Muscle of arm (tissue), 12 donors: ENCODE results near the gene USH2A. TPM values are rescaled to one million over a fixed set of nuclear protein-coding genes. Genes with fewer than 3 reads are reported as not detected.
A peak's percentile ranks its signal among the peaks of the same experiment; 100 is the strongest.

Experiments used
- DNase-seq: peaks from one replicate; pipeline ENCODE4 v3.0.0-alpha.2; 2013
- polyA plus RNA-seq, 12 donors: library from polyadenylated mRNA; unstranded; fragments of 120-200 nt; gene quantifications; one replicate each; pipeline ENCODE4 v1.2.1, GENCODE V29; 2013; ENCODE audit not compliant: insufficient read length in 12 of 12

USH2A gene
- polyA plus RNA-seq, 12 donors: 0.04 to 0.19 (median 0.08) TPM; not detected in 2

- DNase-seq: no peak
These were observed 133.2 kb downstream of the USH2A start for GRCh38 chr1:216290074-216290473.

- no peak for DNase-seq
These were observed 138.2 kb downstream of the USH2A start for GRCh38 chr1:216285052-216285451.

DNA sequence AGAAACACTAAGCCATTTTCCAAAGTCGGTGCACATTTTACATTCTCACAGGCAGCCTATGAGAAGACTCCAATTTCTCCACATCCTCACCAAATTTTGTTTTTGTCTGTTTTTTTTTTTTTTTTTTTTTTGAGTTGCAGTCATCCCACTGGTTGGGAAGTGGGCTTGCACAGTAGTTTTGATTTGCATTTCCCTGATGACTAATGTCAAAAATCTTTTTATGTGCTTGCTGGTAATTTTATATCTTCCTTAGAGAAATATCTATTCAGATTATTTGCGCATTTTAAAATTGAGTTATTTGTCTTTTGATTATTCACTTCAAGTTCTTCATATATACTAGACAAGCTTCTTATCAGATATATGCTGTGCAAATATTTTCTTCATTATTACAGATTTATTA, 141.5 kb downstream of the USH2A start:
- DNase-seq: no peak

GRCh38 chr1:216270086-216270773, 153.0 kb downstream of the USH2A start:
- DNase-seq: no peak

- DNase-seq: no peak
These were observed 161.6 kb downstream of the USH2A start for GRCh38 chr1:216261631-216262030.

GRCh38 chr1:216258856-216259255, 164.4 kb downstream of the USH2A start:
- no peak for DNase-seq

DNA sequence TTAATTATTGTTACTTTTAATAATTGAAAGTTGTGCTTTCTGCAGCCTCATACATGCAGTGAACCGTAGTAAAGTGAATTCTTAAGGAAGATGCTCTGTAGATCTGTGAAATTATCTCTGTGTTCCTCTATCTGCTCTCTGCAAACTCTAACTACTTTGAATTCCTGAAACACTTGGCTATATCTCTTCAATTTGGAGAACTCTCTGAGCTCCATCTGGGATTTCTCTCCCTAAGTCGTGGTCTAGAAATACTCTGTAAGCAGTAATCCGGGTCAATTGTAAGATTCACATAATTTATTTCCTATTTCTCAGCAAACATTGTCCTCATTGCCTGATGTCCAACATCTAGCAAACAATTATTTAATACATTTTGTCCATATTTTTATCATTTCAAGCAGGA, 164.9 kb downstream of the USH2A start:
- no peak for DNase-seq

- DNase-seq: no peak
These were observed 172.4 kb downstream of the USH2A start for GRCh38 chr1:216250861-216251260.

- DNase-seq: no peak
These were observed 174.6 kb downstream of the USH2A start for GRCh38 chr1:216248628-216249027.

- DNase-seq: no peak
These were observed 175.3 kb downstream of the USH2A start for GRCh38 chr1:216247937-216248336.

DNA sequence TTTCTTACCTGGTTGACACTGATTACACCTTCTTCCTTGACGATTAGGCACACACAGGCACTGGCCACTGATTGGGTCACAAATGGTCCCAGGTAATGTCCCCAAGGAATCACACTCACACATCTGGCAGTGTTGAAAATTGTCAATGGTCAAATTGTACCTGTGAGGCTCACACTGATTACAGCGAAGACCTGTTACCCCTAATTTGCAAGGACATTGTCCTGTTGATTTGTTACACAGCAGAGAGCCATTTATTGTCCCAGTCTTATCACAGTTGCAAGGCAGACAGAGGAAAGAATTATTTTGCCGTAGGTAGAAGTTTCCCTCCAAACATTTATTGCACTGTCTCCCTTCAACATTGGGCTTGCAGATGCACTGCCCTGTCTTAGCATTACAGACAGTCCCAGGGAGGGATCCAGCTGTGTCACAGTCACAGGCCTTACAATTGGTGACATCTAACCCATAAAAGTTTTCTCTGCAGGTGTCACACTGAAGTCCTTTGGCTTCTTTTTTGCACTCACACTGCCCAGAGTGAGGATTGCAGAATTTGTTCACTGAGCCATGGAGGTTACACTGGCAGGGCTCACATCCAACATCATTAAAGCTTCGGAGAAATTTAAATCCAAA, 176.6 kb downstream of the USH2A start:
- no peak for DNase-seq

- no peak for DNase-seq
These were observed 184.4 kb downstream of the USH2A start for GRCh38 chr1:216238844-216239243.

- no peak for DNase-seq
These were observed 185.2 kb downstream of the USH2A start for GRCh38 chr1:216237927-216238542.

- DNase-seq: no peak
These were observed 199.0 kb downstream of the USH2A start for GRCh38 chr1:216224233-216224632.

- DNase-seq: no peak
These were observed 199.8 kb downstream of the USH2A start for GRCh38 chr1:216223486-216223885.

GRCh38 chr1:216222288-216222687, 201.0 kb downstream of the USH2A start:
- DNase-seq: no peak

GRCh38 chr1:216221260-216221700, 202.0 kb downstream of the USH2A start:
- peak; percentile 86 for DNase-seq

- no peak for DNase-seq
These were observed 206.9 kb downstream of the USH2A start for GRCh38 chr1:216216305-216216704.

DNA sequence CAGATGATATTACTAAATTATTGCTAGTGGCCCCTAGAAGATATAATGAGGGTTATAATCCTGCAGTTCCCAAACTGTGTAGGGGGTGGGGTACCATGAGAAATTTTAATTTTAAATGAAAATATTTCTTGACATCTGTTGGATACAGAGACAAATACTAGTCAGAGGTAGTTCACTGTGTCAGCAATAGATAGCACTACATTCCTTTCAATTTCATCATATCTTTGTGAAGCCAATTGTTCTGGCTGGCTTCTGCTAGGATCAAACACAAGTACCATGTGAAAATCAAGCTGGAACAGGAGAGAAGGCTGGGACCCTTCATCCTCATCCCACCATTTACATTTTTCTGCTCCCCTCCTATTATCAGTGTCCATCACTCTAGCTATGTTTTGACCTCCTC, 208.1 kb downstream of the USH2A start:
- DNase-seq: no peak

GRCh38 chr1:216212826-216213225, 210.4 kb downstream of the USH2A start:
- DNase-seq: no peak

GRCh38 chr1:216210081-216210480, 213.2 kb downstream of the USH2A start:
- DNase-seq: no peak

GRCh38 chr1:216209125-216209524, 214.1 kb downstream of the USH2A start:
- no peak for DNase-seq

DNA sequence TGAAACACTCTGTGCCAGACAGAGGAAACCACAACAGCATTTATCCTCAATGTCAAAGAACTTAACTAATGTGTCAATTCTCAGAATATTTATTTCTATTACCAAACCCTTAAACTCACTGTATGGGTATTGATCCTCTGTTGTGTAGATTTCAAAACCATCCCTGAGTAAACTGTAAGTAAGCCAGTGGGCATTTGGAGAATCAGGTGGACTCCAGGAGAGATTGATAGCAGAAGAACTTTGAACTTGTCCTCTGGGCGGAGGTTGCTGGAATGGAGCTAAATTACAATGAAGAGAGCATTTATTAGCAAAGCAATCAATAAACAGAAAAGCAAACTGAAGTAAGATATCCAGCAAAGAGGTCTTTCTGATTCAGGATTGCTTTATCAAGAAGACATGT, 216.1 kb downstream of the USH2A start:
- no peak for DNase-seq
